Measurements from ENCODE around the gene PRKAR1B.

The PRKAR1B gene

DNA sequence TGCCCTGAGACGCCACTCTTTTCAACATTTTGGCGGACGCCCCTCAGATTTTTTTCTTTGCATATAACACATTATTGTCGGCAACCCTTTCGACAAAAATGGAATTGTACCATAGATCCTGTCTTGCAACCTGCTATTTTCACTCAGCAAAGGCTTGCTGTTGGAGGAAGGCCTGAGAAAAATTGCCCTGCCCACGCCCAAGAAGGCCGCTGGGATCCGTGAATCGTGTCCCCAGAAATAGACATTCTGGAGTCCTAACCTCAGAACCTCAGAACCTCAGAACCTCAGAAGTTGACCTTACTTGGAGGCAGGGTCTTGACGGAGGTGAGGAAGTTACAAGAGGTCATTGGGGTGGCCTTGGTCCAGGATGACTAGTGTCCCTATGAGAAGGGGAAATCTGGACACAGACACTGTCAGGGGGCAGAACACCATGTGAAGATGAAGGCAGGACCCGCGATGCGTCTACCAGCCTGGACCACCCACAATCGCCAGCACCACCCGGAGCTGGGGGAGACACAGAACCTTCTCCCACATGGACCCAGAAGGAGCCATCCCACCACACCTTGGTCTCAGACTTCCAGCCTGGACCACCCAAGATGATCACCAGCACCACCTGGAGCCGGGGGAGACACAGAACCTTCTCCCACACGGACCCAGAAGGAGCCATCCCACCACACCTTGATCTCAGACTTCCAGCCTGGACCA, 19.6 kb downstream of the PRKAR1B start:
- H3K79me2 ChIP-seq (ENCODE audit: insufficient read depth, low read length), result no peaks in the 10 kb centered on the region
- H2AFZ ChIP-seq (ENCODE audit: low read length), result no peak overlapping the region
- no peaks in the 10 kb centered on the region for H3K9me2 ChIP-seq (replicated peaks; ENCODE audit: low read depth, low read length)
- H3K4me3 ChIP-seq (ENCODE audit: low read length, poor library complexity, severe bottlenecking), result no peak overlapping the region
- TF ChIP-seq EZH2phosphoT487 (IDR thresholded peaks at IDR 0.05; ENCODE audit: borderline replicate concordance), result no peak
- TF ChIP-seq, protein P1, sequence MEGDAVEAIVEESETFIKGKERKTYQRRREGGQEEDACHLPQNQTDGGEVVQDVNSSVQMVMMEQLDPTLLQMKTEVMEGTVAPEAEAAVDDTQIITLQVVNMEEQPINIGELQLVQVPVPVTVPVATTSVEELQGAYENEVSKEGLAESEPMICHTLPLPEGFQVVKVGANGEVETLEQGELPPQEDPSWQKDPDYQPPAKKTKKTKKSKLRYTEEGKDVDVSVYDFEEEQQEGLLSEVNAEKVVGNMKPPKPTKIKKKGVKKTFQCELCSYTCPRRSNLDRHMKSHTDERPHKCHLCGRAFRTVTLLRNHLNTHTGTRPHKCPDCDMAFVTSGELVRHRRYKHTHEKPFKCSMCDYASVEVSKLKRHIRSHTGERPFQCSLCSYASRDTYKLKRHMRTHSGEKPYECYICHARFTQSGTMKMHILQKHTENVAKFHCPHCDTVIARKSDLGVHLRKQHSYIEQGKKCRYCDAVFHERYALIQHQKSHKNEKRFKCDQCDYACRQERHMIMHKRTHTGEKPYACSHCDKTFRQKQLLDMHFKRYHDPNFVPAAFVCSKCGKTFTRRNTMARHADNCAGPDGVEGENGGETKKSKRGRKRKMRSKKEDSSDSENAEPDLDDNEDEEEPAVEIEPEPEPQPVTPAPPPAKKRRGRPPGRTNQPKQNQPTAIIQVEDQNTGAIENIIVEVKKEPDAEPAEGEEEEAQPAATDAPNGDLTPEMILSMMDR (conservative IDR thresholded peaks at IDR 0.05; ENCODE audit: low read length), result no peak
- H4K20me1 ChIP-seq (ENCODE audit: insufficient read depth, low read length, poor library complexity, severe bottlenecking), result no peaks in the 10 kb centered on the region
- H3F3A ChIP-seq (ENCODE audit: low read depth), result no peaks in the 10 kb centered on the region; the same call in 1 of the 2 replicates
- no peaks in the 10 kb centered on the region for H3K4me1 ChIP-seq (ENCODE audit: insufficient read depth, low read length, poor library complexity, severe bottlenecking)
- no peaks in the 10 kb centered on the region for H3K9me3 ChIP-seq (ENCODE audit: insufficient read depth, low read depth, low read length)
- no peak overlapping the region for H3K4me2 ChIP-seq (ENCODE audit: low read depth, low read length, poor library complexity, severe bottlenecking)
- H3K27me3 ChIP-seq (ENCODE audit: insufficient read depth, low read length, poor library complexity, severe bottlenecking), result no peaks in the 10 kb centered on the region
- H3K36me3 ChIP-seq (ENCODE audit: insufficient read depth, low read length), result no peaks in the 10 kb centered on the region
- H3K9ac ChIP-seq (ENCODE audit: low read depth, low read length, poor library complexity, severe bottlenecking), result no peak overlapping the region

DNA sequence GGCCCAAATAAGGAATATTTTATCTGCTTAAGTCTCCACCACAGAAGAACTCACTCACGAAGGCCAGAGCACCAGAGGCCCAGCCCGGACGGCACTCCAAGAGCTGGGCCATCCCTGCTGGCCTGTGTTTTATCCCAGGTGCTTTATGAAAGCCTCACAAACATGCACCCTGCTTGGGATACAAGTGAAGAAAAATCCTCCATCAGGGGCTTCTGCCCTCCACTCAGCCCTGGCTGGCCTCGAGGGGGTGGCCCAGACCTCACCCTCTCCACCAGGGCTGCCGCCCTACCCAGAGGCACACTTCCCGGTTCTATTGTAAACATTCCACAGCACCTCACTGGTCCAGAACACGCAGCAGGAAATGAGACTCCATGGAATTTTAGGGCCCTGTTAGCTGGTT, 20.4 kb downstream of the PRKAR1B start:
- H3F3A ChIP-seq (ENCODE audit: low read depth), result no peaks in the 10 kb centered on the region; the same call in 1 of the 2 replicates
- no peak overlapping the region for H3K4me2 ChIP-seq (ENCODE audit: low read depth, low read length, poor library complexity, severe bottlenecking)
- H3K9me3 ChIP-seq (ENCODE audit: insufficient read depth, low read depth, low read length), result no peaks in the 10 kb centered on the region
- no peak overlapping the region for H2AFZ ChIP-seq (ENCODE audit: low read length)
- H4K20me1 ChIP-seq (ENCODE audit: insufficient read depth, low read length, poor library complexity, severe bottlenecking), result no peaks in the 10 kb centered on the region
- no peaks in the 10 kb centered on the region for H3K9me2 ChIP-seq (replicated peaks; ENCODE audit: low read depth, low read length)
- no peaks in the 10 kb centered on the region for H3K4me1 ChIP-seq (ENCODE audit: insufficient read depth, low read length, poor library complexity, severe bottlenecking)
- no peaks in the 10 kb centered on the region for H3K27me3 ChIP-seq (ENCODE audit: insufficient read depth, low read length, poor library complexity, severe bottlenecking)
- no peak for TF ChIP-seq EZH2phosphoT487 (IDR thresholded peaks at IDR 0.05; ENCODE audit: borderline replicate concordance)
- TF ChIP-seq, protein P1 (conservative IDR thresholded peaks at IDR 0.05; ENCODE audit: low read length), result no peak
- H3K4me3 ChIP-seq (ENCODE audit: low read length, poor library complexity, severe bottlenecking), result no peak overlapping the region
- H3K36me3 ChIP-seq (ENCODE audit: insufficient read depth, low read length), result no peaks in the 10 kb centered on the region
- H3K79me2 ChIP-seq (ENCODE audit: insufficient read depth, low read length), result no peaks in the 10 kb centered on the region
- no peak overlapping the region for H3K9ac ChIP-seq (ENCODE audit: low read depth, low read length, poor library complexity, severe bottlenecking)

DNA sequence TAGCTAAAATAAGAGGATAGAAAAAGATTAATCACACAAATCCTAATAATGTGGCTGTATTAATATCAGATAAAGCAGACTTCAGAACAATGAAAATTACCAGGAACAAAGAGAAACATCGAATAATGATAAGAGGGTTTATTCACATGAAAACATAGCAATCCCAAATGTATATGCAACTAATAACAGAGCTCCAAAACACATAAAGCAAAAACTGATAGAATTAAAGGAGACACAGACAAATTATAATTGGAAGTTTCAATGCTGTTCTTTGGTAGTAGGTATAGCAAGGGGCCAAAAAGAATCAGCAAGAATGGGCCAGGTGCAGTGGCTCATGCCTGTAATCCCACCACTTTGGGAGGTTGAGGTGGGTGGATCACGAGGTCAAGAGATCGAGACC, 24.0 kb downstream of the PRKAR1B start:
- TF ChIP-seq EZH2phosphoT487 (IDR thresholded peaks at IDR 0.05; ENCODE audit: borderline replicate concordance), result no peak
- TF ChIP-seq, protein P1 (conservative IDR thresholded peaks at IDR 0.05; ENCODE audit: low read length), result no peak

More for the DNA sequence above, 24.0 kb downstream of the PRKAR1B start:
- H3K9me2 ChIP-seq (replicated peaks; ENCODE audit: low read depth, low read length), result no peaks in the 10 kb centered on the region
- H3K9ac ChIP-seq (ENCODE audit: low read depth, low read length, poor library complexity, severe bottlenecking), result no peak overlapping the region
- H3K27me3 ChIP-seq (ENCODE audit: insufficient read depth, low read length, poor library complexity, severe bottlenecking), result no peaks in the 10 kb centered on the region
- H3F3A ChIP-seq (ENCODE audit: low read depth), result no peaks in the 10 kb centered on the region; the same call in 1 of the 2 replicates
- no peaks in the 10 kb centered on the region for H3K4me1 ChIP-seq (ENCODE audit: insufficient read depth, low read length, poor library complexity, severe bottlenecking)
- no peak overlapping the region for H3K4me3 ChIP-seq (ENCODE audit: low read length, poor library complexity, severe bottlenecking)
- no peaks in the 10 kb centered on the region for H3K79me2 ChIP-seq (ENCODE audit: insufficient read depth, low read length)
- H3K4me2 ChIP-seq (ENCODE audit: low read depth, low read length, poor library complexity, severe bottlenecking), result no peak overlapping the region
- H4K20me1 ChIP-seq (ENCODE audit: insufficient read depth, low read length, poor library complexity, severe bottlenecking), result no peaks in the 10 kb centered on the region
- H2AFZ ChIP-seq (ENCODE audit: low read length), result no peak overlapping the region
- H3K9me3 ChIP-seq (ENCODE audit: insufficient read depth, low read depth, low read length), result no peaks in the 10 kb centered on the region
- no peaks in the 10 kb centered on the region for H3K36me3 ChIP-seq (ENCODE audit: insufficient read depth, low read length)

All from Loucy (cell line).